GM21528 (cell line): ENCODE measurements around the gene IRAK4.

Source experiments
- ATAC-seq: cut with Tn5 transposase; IDR thresholded peaks from one replicate; pipeline ENCODE4 v1.9.1; 2021; ENCODE audit warnings: mild to moderate bottlenecking, moderate library complexity; ENCODE audit not compliant: unreplicated experiment, low FRiP score

IRAK4 gene

DNA sequence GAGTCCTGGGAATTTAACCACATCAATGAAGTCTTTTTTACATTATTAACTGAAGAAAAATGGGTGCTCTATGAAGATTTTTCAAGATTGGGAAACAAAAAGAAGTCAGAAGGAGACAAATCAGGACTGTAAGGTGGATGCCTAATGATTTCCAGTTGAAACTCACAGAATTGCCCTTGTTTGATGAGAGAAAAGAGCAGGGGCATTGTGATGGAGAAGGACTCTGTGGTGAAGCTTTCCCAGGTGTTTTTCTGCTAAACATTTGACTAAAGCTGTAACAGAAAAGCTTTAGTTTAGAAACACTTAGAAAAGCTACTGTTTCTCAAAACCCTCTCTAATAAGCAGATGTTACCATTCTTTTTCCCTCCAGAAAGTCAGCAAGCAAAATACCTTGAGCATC is 5.8 kb downstream of the IRAK4 start:
- no peak for ATAC-seq

DNA sequence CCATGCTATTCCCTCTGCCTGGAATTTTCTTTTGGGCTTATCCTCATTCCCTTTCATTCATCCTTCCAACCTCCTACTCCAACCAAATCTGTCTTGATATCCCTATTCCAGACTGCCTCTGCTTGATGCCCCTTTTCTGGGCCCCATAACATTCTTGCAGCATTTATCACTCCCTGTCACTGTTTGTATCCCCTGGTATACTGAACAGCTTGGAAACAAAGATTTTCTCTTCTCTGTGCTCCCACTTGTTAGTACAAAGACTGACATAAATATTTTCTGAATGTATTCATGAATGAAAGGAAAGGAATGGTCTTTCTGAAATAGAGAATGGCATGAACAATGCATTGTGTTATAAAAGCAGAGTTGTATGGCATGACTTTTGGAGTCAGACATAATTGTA is 7.5 kb downstream of the IRAK4 start:
- ATAC-seq = no peak

DNA sequence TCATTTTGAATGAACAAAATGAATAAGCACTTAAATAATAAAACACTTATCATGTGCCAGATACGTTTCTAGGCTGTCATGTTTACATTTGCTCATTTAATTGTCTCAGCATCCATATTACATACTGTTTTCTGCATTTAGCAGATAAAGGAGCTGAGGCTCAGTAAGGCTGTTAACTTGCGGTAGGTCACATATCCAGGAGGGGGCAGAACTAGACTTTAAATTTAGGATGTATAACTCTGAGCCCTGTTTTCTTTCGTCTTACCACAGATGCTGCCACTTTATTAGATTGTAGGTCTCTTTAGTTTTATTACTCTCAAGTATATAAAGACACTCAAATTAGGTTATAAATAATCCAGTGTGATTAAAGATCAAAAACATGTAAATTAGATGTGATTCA is 17.7 kb downstream of the IRAK4 start:
- no peak for ATAC-seq

DNA sequence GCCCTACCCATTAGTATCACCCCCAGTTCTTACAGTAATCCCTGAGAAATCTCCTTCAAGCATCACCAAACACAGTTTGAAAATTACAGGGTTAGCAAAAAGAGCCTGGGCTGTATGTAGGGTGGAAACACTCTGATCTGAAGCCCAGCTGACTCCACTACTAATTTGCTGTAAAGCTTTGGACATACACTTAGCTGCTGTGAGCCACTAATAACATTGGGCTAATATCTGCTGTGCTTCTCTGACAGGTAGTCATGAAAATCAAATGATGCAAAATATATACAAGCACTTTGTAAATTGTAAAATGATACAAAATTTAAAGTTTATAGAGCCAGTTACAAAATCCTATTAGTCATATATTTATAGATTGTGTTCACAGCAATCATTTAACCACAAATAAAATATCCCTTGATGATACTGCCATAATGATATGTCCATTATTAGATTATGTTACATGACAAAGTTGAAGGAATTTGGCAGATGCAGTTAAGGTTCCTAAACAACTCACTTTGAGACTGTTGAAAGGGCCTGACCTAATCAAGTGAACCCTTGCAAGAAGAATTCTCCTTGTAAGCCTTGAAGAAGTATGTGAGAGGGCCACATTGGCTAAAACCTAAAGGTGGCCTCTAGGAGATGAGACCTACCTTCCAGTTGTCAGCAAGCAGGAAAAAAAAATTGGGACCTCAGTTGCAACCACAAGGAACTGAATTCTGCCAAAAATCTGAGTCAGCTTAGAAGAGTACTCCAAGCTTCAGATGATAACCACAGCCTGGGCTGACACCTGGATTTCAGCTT is 28.3 kb downstream of the IRAK4 start:
- no peak for ATAC-seq

DNA sequence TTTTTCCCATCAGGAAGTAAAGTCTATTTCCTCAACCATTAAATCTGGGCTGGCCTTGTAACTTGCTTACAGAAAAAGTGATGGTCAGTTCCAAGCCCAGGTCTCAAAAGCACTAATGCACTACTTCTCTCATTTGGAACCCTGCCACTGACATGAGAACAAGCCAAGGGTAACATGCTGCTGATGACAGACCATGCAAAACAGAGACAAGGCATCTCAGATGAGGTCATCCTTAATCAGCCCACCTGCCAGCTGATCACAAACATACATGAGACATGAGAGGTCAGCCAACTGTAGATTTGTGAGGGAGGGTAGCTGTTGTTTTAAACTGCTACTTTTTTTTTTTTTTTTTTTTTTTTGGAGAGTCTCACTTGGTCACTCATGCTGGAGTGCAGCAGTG is 31.2 kb downstream of the IRAK4 start:
- no peak for ATAC-seq

DNA sequence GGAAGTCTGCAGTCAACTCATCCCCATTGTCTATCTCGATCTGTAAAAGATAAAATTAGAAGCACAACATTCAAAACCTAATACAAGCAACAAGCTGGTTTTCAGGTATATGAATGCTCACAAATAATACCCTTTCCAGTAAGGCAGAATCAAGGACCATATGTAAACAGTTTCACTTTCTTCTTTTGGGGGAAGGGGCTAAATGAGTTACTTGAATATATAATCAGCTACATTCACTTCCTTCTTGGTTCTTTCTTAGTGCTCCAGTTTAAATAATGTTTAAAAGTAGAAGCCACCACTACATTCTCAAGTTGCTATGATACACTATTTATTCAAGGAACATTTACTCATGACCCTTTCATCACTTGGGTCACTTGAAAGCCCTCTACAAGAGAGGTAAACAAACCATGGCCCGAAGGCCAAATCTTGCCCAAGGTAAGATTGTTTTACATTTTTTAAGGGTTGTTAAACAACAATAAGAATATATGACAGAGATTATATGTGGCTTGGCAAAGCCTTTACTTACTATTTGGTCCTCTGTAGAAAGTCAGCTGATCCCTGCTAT is 37.0 kb downstream of the IRAK4 start:
- no peak for ATAC-seq

DNA sequence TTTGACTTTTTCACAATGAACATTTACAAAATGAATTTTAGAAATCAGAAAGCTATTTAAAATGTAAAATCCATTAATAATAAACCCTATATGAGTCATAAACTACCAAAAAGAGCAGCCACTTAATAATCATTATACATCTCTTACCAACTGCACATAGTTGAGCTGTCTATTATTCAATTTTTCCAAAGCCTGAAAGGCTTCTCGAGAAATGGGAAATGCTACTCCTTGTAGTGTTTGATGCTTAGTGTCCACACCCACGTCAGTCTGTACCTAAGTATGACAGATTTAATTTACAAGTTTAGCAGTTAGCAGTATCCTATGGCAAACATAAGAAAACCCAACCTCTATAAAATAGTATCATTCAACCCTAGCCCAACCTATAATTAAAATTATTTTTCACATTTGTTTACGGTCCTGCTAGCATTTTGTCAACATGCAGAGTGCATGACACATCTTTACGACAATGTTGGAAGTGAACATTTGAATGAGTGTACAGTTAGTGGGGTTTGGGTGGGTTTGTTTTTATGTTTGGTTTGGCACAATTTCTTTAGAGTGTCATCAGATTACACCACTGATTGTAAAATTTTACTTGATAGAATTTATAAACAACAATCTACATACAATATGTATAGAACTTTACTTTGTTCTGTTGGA is 38.9 kb downstream of the IRAK4 start:
- ATAC-seq = no peak

DNA sequence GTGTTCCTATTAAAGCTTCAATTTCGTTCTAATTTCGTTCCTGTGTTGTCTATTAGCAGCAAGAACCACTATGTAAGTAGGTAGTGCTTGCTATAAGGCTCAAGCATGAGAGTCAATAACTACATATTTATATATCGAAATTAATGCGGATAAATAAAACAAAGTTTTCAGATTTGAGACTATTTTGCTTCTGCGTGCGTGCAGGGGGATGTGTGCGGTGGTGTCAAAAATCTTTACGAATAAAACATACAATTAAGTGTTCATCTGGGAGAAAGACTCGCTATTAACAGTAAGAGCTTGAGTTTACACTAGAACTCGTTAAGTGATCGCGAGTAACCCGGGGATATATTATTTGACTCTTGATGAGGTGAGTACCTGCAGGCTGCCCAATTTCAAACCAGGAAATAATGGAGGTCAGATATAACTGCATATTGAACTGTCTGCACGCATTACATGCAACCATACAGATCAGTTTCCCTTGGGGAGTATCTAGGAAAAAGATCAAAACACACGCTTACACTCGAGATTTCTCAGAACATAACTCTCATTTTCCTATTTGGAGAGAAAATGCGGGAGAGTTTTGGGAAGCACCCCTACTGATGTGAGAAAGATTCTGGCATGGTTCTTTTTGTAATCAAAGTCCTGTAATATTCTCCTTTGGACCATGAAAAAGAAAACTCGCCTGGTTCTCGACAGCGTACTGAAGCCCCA is 46.6 kb downstream of the IRAK4 start:
- no peak for ATAC-seq

DNA sequence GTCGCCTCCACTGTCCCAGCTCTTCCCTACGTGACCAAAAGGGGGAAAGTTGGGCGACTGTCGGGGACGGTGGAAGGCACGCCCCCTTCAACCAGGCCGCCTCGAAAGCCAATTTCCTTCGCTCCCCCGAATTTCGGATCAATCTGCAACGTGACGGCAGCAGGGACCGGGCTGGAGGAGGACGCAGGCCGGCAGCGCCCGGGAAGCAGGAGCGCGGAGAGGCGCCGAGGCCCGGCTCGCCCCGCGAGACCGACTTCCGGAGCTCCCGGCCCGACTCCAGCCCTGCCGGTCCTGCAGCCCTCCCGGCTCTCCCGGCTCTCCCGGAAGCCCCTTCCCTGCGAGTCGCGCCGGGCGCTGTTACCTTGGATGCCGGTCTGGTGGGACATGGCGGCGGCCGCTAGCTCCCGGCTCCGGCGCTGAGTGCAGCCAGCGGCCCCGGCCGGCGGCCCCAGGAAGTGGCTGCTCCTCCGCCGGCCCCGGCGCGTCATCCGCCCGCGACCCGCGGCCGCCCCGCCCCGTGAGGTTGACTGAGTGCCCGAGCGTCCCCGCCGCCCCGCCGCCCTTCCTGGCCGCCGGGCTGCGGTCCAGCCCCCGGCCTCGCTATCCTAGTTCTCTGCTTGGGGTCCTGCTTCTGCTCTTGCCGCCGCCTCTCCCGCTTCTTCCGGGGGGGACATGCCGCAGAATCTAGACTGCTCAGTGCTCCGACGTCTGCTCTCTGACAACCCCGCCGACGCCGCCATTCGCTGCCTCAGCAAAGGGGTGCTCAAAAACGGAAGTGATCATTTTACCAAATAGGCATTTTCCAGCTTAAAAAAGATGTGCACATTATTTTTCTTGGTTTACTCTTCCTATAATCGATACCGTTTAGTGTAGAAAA is 47.3 kb downstream of the IRAK4 start, which contains the start of gene TWF1:
TWF1 (minus strand) TSS at position 458 of the 877 bp plus-strand sequence; CDS start at position 386, 72 bp downstream.
- peak; percentile 96 for ATAC-seq

DNA sequence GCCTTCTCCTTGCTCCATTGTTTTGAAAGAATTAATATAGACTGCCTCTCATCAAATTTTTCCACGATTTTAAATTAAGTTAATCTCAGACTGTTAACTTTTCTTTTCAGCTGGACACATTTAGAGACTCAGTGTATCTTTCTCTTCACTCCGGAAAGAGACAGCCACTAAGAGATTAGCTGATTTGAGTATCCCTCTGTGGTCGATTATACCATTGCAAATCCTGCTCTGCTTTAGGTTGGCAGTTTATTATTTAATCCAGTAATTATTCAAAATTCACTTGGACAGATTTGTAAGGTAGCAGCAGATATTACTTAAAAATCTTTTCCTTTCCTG is 48.0 kb downstream of the IRAK4 start:
- ATAC-seq = no peak

DNA sequence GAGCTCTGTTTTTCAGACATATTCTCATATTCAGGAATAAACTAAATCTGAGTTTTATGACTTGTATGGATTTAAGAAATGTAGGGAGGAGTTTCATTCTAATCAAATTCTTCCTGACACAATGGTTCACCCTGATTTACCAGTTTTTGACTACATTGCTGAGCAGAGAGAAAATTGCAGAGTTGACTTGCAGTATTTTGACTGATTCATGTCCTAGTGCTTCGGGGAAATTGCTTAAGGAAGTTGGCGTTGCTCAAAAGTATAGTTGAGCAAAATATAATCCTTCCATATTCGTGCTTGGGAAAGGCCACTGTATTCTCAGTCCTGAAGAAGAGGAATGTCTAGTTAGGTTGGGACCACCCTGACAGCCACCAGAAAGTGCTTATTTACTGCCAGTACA is 48.6 kb downstream of the IRAK4 start:
- no peak for ATAC-seq

DNA sequence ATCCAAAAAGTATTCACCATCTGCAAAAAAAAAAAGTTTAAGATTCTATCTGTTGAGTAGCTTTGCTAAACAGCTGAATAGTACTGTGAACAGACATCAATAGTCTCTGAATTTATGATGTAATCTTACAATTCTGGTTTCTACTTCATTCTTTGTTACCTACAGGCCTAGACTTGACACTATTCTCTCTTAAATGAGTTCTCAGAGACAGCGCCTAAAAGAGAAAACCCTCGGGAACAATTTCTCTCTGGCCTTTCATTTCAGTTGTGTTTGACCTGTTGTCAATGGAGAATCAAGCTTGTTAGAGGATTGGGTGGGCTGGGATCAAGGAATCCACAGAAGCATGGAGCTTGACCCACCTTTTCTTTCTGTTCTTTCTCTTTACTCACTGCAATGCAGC is 53.3 kb downstream of the IRAK4 start:
- no peak for ATAC-seq

DNA sequence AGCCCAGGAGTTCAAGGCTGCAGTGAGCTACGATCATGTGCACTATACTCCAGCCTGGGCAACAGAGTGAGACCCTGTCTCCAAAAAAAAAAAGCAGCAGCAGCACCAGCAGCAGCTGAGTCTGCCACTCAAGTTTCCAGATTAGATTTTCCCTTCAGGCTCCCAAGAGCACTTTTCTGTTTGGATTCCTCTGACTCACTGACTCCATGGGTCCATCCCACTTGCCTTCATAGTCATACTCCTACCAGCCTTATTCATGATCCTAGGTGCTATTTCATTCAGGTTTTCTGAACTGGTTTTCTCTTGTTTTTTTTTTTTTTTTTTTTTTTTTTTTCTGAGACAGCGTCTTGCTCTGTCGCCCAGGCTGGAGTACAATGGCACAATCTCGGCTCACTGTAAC is 54.2 kb downstream of the IRAK4 start:
- no peak for ATAC-seq

DNA sequence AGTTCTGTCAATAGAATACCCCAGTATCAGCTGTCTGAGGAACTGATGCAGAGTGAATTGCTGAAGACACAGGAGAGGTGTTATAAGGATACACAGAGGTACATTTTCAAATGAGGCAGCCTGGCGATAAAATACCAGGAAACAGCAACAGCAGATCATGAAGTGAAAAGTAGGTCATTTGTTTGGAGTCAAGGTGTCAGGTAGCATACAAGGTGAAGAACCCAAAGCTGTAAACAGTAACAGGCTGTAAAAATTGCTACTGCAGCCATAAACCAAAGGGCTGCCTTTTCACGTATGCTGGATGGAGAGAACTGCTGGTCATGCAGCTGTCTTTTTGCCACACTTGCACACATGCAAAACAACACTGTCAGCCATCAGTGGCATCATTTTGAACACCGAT is 56.7 kb downstream of the IRAK4 start:
- ATAC-seq = no peak

DNA sequence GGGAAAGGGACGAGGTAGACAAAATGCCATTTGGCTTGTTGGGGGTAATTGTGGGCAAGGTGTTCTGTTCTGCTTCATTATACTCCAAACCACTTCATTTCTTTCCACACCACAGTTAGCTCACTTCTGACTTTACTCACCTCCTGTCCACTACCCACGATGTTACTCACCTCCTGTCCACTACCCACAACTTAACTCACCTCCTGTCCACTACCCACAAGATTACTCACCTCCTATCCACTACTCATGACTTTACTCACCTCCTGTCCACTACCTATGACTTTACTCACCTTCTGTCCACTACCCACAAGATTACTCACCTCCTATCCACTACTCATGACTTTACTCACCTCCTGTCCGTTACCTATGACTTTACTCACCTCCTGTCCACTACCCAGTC is 57.4 kb downstream of the IRAK4 start:
- no peak for ATAC-seq

DNA sequence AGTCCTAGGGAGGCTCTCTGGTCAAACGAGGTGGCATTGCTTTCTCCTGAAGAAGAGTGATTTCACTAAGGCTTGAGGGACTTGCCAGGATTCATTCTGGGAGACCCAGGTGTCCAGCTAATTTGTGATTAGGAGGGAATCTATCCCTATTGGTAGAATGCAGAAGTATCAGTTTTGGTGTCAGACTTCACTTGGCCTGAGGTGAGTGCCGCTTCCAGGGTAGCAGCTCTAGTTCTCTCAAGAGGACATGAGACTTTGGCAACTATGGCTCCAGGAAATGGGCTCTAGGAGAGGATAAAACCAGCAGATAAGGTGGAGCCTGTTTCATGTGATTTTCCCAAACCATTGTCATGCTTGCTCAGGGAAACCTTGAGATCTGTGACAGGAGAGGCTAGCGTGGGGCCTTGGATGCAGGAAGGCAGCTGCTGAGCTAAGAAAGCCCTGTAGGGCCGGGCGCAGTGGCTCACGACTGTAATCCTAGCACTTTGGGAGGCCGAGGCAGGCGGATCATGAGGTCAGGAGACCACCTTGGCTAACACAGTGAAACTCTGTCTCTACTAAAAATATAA is 65.5 kb downstream of the IRAK4 start:
- no peak for ATAC-seq

DNA sequence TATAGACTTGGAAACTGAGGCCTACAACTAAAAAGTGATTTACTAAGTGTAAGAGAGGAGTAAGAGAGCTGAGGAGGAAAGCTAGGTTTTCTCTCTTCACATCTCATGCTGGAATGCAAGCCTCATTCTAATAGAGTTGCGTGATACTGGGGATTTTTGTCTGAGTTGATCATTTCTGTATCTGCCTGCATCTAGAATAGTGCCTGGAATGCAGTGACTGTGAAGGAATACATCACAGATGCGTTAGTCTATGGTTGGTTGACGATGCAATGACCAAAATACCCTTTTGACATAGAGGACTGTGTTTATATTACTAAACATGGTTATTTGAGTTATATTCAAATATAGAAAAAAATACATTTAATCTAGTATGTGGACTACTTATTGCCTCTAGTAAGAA is 67.9 kb downstream of the IRAK4 start:
- ATAC-seq = no peak

DNA sequence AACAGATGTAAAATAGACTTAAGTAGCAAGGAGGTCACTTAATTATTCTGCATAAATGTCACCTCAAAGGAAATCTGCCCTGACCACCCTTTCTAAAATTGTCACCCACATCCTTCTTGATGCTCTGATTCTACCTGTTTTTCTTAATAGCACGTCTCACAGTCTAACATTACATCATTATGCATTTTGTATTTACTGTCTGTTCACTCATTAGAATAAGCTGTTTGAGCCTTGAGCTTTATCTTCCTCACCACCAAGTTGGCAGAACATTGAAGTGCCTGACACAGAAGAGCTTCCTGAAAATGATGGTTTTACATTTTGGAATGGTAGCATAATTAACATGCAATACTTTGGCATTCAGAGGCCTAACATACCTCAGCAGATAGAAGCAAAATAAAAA is 68.3 kb downstream of the IRAK4 start:
- ATAC-seq = no peak

DNA sequence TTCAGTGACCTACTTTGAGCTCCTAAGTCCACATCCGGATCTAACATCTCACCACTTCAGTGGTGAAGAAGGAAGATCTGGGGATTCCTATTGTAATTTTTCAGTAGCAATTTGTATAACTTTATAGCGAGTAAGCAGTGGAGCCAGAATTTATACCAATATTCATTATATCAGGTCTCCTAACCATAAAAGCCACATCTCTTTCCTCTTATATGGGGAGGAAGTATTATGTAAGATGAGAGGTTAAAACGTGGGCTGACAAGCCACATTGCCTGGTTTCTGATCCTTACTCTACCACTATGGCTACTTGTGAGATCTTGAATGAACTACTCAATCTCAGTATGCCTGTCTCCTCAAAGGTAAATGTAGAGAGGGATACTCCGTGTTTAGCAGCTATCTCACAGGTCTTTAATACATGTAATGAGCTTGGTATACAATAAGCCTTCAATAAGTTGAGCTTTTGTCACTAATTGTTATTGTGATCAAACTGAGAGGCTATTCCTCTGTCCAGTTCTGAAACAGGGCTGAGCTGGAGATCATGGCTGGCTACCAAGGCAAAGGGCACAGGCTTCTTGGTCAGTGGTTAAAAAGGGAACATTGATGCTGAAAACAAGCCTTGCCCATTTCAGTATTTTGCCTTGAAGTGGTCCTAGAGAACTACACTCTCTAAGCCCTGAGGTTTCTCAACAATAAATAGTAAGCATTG is 73.9 kb downstream of the IRAK4 start:
- ATAC-seq = no peak
